ENCODE data around the gene G3BP1.

GRCh38 chr5:151735646-151736045, 36.1 kb upstream of the G3BP1 start:
- no peak for TF ChIP-seq RFX5 (IDR thresholded peaks at IDR 0.05; ENCODE audit: low read depth, low read length)
- no peak for TF ChIP-seq ZNF124 (CRISPR knock-in tag; IDR thresholded peaks at IDR 0.05)
- TF ChIP-seq, protein P1, sequence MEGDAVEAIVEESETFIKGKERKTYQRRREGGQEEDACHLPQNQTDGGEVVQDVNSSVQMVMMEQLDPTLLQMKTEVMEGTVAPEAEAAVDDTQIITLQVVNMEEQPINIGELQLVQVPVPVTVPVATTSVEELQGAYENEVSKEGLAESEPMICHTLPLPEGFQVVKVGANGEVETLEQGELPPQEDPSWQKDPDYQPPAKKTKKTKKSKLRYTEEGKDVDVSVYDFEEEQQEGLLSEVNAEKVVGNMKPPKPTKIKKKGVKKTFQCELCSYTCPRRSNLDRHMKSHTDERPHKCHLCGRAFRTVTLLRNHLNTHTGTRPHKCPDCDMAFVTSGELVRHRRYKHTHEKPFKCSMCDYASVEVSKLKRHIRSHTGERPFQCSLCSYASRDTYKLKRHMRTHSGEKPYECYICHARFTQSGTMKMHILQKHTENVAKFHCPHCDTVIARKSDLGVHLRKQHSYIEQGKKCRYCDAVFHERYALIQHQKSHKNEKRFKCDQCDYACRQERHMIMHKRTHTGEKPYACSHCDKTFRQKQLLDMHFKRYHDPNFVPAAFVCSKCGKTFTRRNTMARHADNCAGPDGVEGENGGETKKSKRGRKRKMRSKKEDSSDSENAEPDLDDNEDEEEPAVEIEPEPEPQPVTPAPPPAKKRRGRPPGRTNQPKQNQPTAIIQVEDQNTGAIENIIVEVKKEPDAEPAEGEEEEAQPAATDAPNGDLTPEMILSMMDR (CRISPR knock-in tag; IDR thresholded peaks at IDR 0.05) = no peak
- TF ChIP-seq IRF1 (CRISPR knock-in tag; IDR thresholded peaks at IDR 0.05; ENCODE audit: low read depth) = no peak
- TF ChIP-seq RFXANK (CRISPR knock-in tag; IDR thresholded peaks at IDR 0.05) = no peak
- no peak for TF ChIP-seq EZH2 (conservative IDR thresholded peaks at IDR 0.05; ENCODE audit: low read depth, low read length)
- TF ChIP-seq, protein P2, sequence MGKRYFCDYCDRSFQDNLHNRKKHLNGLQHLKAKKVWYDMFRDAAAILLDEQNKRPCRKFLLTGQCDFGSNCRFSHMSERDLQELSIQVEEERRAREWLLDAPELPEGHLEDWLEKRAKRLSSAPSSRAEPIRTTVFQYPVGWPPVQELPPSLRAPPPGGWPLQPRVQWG (CRISPR knock-in tag; IDR thresholded peaks at IDR 0.05; ENCODE audit: borderline replicate concordance, low read depth) = no peak
- TF ChIP-seq AKAP8 (CRISPR knock-in tag; IDR thresholded peaks at IDR 0.05) = no peak
- no peak for TF ChIP-seq SNAPC5 (CRISPR knock-in tag; IDR thresholded peaks at IDR 0.05; ENCODE audit: borderline replicate concordance)
- no peak for TF ChIP-seq RXRA (CRISPR knock-in tag; IDR thresholded peaks at IDR 0.05)
- no peak for TF ChIP-seq NR3C1 (CRISPR knock-in tag; IDR thresholded peaks at IDR 0.05)

Data from HepG2 (cell line).